Measurements from ENCODE around the gene MRPL33.

The MRPL33 gene

GRCh38 chr2:27779417-27780055 is 8.0 kb downstream of the MRPL33 start:
- no peak for DNase-seq (ENCODE audit: low read depth)
- no peak overlapping the region for H3K4me3 ChIP-seq (ENCODE audit: low read depth, low read length)
- TF ChIP-seq, protein P1, sequence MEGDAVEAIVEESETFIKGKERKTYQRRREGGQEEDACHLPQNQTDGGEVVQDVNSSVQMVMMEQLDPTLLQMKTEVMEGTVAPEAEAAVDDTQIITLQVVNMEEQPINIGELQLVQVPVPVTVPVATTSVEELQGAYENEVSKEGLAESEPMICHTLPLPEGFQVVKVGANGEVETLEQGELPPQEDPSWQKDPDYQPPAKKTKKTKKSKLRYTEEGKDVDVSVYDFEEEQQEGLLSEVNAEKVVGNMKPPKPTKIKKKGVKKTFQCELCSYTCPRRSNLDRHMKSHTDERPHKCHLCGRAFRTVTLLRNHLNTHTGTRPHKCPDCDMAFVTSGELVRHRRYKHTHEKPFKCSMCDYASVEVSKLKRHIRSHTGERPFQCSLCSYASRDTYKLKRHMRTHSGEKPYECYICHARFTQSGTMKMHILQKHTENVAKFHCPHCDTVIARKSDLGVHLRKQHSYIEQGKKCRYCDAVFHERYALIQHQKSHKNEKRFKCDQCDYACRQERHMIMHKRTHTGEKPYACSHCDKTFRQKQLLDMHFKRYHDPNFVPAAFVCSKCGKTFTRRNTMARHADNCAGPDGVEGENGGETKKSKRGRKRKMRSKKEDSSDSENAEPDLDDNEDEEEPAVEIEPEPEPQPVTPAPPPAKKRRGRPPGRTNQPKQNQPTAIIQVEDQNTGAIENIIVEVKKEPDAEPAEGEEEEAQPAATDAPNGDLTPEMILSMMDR (IDR thresholded peaks at IDR 0.05; ENCODE audit: control insufficient read depth, extremely low read depth, insufficient read depth) = no peak

DNA sequence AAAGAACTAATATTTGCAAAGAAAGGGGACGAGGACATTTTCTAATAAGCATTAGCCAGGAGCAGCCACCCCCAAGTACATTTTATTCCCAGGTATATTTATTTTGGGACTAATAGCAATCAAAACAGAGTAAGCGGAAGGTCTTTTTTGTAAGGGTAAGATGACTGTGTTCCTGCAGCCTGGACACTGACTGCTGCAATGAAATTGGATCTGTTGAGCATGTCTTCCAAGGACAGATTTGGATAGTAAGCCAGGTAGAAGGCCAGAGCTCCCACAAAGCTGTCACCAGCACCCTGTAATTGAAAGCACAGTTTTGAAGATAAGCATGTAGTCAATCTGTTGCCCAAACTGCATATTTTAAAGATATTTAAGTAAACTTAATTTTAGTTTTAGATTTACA is 10.0 kb downstream of the MRPL33 start:
- TF ChIP-seq, protein P1 (IDR thresholded peaks at IDR 0.05; ENCODE audit: control insufficient read depth, extremely low read depth, insufficient read depth) = no peak
- no peak for DNase-seq (ENCODE audit: low read depth)
- H3K4me3 ChIP-seq (ENCODE audit: low read depth, low read length) = no peak overlapping the region

- TF ChIP-seq, protein P1 (IDR thresholded peaks at IDR 0.05; ENCODE audit: control insufficient read depth, extremely low read depth, insufficient read depth) = no peak
- no peak overlapping the region for H3K4me3 ChIP-seq (ENCODE audit: low read depth, low read length)
- DNase-seq (ENCODE audit: low read depth) = no peak
Measured at GRCh38 chr2:27782701-27783100, 11.2 kb downstream of the MRPL33 start.

DNA sequence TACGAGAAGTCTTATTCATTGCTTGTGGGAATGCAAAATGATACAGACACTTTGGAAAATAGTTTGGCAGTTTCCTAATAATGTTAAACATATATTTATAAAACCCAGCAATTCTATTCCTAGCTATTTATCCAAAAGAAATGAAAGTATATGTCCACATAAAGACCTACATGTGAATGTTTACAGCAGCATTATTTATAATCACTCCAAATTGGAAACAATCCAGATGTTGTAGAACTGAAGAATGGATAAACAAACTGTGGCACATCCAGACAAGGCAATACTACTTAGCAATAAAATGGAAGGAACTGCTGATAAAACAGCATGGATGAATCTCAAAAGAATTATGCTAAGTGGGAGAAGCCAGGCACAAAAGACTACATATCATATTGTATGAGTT is 19.3 kb downstream of the MRPL33 start:
- no peak for DNase-seq (ENCODE audit: low read depth)
- no peak overlapping the region for H3K4me3 ChIP-seq (ENCODE audit: low read depth, low read length)
- TF ChIP-seq, protein P1 (IDR thresholded peaks at IDR 0.05; ENCODE audit: control insufficient read depth, extremely low read depth, insufficient read depth) = no peak

GRCh38 chr2:27792759-27793158 is 21.2 kb downstream of the MRPL33 start:
- DNase-seq (ENCODE audit: low read depth) = no peak
- no peak overlapping the region for H3K4me3 ChIP-seq (ENCODE audit: low read depth, low read length)
- TF ChIP-seq, protein P1 (IDR thresholded peaks at IDR 0.05; ENCODE audit: control insufficient read depth, extremely low read depth, insufficient read depth) = no peak

- TF ChIP-seq, protein P1 (IDR thresholded peaks at IDR 0.05; ENCODE audit: control insufficient read depth, extremely low read depth, insufficient read depth) = no peak
- no peak for DNase-seq (ENCODE audit: low read depth)
- H3K4me3 ChIP-seq (ENCODE audit: low read depth, low read length) = no peak overlapping the region
Measured at GRCh38 chr2:27795093-27795834, 23.7 kb downstream of the MRPL33 start.

Data from LNCaP clone FGC (cell line).